SK-N-SH treated with all-trans-retinoic acid at 6 μM for 48 hours (cell line): Measurements from ENCODE around the gene GAS2.

Experiments
- ARNTL ChIP-seq: fragments of 450-650 bp; formaldehyde crosslinking; IDR thresholded peaks from 2 replicates; pipeline ENCODE4 v1.5.0; 2020; ENCODE audit warnings: low read depth, mild to moderate bottlenecking, moderate library complexity, borderline replicate concordance
- ESRRG ChIP-seq: fragments of 250-450 bp; sonication (Bioruptor Pico); IDR thresholded peaks from 2 replicates; pipeline ENCODE4 v1.6.1; 2021; ENCODE audit warnings: mild to moderate bottlenecking
- POU6F1 ChIP-seq: fragments of 250-450 bp; sonication (Bioruptor Pico); IDR thresholded peaks from 2 replicates; pipeline ENCODE4 v1.8.0; 2021; ENCODE audit warnings: low read depth, mild to moderate bottlenecking, moderate library complexity, borderline replicate concordance
- RARB ChIP-seq: fragments of 250-450 bp; sonication (Bioruptor Pico); IDR thresholded peaks from 2 replicates; pipeline ENCODE4 v1.8.0; 2021; ENCODE audit warnings: mild to moderate bottlenecking, moderate library complexity
- SNAI2 ChIP-seq: fragments of 250-450 bp; sonication (Bioruptor Pico); IDR thresholded peaks from 2 replicates; pipeline ENCODE4 v1.5.0; 2020; ENCODE audit warnings: mild to moderate bottlenecking, moderate library complexity
- TOX ChIP-seq: fragments of 250-450 bp; sonication (Bioruptor Pico); IDR thresholded peaks from 2 replicates; pipeline ENCODE4 v1.8.0; 2021; ENCODE audit warnings: mild to moderate bottlenecking, moderate library complexity, borderline replicate concordance
- ZFP3 ChIP-seq: fragments of 250-450 bp; sonication (Bioruptor Pico); IDR thresholded peaks from 2 replicates; pipeline ENCODE4 v1.5.0; 2020; ENCODE audit warnings: mild to moderate bottlenecking, moderate library complexity
- ZFP30 ChIP-seq: fragments of 450-650 bp; formaldehyde crosslinking; IDR thresholded peaks from 2 replicates; pipeline ENCODE4 v1.5.0; 2022; ENCODE audit warnings: mild to moderate bottlenecking, moderate library complexity
- TF ChIP-seq, protein P1 (sequence below): fragments of 250-450 bp; sonication (Bioruptor Pico); IDR thresholded peaks from 2 replicates; pipeline ENCODE4 v1.5.1; 2020; ENCODE audit warnings: low read depth, mild to moderate bottlenecking, moderate library complexity
- TF ChIP-seq, protein P2 (sequence below): fragments of 250-450 bp; sonication (Bioruptor Pico); IDR thresholded peaks from 2 replicates; pipeline ENCODE4 v1.8.0; 2020; ENCODE audit warnings: mild to moderate bottlenecking, moderate library complexity, borderline replicate concordance

GRCh38 chr11:22633354-22633902 lies 33.0 kb upstream of the GAS2 start:
- TF ChIP-seq TOX (CRISPR knock-in tag) (no peak), ARNTL (no peak), SNAI2 (CRISPR knock-in tag) (no peak), ESRRG (CRISPR knock-in tag) (no peak), RARB (no peak), ZFP30 (CRISPR knock-in tag) (no peak), POU6F1 (CRISPR knock-in tag) (no peak), ZFP3 (no peak)
- TF ChIP-seq, protein P1, sequence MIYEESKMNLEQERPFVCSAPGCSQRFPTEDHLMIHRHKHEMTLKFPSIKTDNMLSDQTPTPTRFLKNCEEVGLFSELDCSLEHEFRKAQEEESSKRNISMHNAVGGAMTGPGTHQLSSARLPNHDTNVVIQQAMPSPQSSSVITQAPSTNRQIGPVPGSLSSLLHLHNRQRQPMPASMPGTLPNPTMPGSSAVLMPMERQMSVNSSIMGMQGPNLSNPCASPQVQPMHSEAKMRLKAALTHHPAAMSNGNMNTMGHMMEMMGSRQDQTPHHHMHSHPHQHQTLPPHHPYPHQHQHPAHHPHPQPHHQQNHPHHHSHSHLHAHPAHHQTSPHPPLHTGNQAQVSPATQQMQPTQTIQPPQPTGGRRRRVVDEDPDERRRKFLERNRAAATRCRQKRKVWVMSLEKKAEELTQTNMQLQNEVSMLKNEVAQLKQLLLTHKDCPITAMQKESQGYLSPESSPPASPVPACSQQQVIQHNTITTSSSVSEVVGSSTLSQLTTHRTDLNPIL (CRISPR knock-in tag), result no peak
- TF ChIP-seq, protein P2, sequence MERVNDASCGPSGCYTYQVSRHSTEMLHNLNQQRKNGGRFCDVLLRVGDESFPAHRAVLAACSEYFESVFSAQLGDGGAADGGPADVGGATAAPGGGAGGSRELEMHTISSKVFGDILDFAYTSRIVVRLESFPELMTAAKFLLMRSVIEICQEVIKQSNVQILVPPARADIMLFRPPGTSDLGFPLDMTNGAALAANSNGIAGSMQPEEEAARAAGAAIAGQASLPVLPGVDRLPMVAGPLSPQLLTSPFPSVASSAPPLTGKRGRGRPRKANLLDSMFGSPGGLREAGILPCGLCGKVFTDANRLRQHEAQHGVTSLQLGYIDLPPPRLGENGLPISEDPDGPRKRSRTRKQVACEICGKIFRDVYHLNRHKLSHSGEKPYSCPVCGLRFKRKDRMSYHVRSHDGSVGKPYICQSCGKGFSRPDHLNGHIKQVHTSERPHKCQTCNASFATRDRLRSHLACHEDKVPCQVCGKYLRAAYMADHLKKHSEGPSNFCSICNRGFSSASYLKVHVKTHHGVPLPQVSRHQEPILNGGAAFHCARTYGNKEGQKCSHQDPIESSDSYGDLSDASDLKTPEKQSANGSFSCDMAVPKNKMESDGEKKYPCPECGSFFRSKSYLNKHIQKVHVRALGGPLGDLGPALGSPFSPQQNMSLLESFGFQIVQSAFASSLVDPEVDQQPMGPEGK (CRISPR knock-in tag), result no peak
